Measurements from ENCODE around the gene CNBD2.

- TF ChIP-seq POLR2AphosphoS5 (IDR thresholded peaks at IDR 0.05; ENCODE audit: low read depth, low read length) (no peak), POLR2A (IDR thresholded peaks at IDR 0.05; ENCODE audit: low read depth, low read length) (no peak), TAF1 (IDR thresholded peaks at IDR 0.05; ENCODE audit: low read depth, low read length) (no peak), SPI1 (IDR thresholded peaks at IDR 0.05; ENCODE audit: low read depth, low read length) (no peak), PAX5 (IDR thresholded peaks at IDR 0.05; ENCODE audit: insufficient read depth, low read length, severe bottlenecking) (no peak), POU2F2 (IDR thresholded peaks at IDR 0.05; ENCODE audit: low read depth, low read length) (no peak)
These were observed 96.5 kb downstream of the CNBD2 start for GRCh38 chr20:36064658-36065426.

Measured in GM12891 (cell line).